ENCODE data around the gene ERVH48-1.
"Not testable (repeated sequence)": the region's sequence is repeated elsewhere in the genome, so short reads cannot be mapped to it uniquely, and the experiment has no call there.

The ERVH48-1 gene

DNA sequence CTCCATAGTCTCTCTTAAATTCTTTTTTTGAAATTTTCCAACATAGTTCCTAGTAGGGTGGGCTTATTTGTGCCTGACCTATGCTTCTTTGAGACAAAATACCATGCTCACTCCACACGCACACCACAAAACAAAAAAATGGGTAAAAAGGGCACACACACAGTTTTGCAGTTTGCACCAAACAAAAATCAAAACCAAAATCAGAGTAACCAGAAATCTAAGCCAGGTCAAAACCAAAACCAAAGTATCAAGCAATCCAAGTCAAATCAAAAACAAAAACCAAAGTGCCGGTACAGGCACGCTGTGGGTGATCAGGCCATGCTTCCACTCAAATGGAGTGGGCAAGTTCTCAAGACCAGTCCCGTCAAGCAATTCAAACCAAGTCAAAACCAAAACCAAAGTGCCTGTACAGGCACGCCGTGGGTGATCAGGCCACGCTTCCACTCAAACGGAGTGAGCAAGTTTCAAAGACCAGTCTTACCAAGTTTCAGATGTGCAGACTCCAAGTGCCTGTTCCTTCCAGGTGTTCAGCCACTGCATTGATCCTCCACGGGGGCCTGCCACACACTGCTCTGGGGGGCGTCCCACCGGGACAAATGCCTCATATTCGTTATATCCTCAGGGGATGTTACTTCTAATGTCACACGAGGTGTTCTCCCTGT is 23.8 kb upstream of the ERVH48-1 start:
- H3K36me3 ChIP-seq (ENCODE audit: insufficient read depth, low read length); H3K9me3 ChIP-seq (ENCODE audit: insufficient read depth, low read length, severe bottlenecking); H3K27ac ChIP-seq (ENCODE audit: low read length); H3K4me1 ChIP-seq (ENCODE audit: insufficient read depth, low read length); H3K79me2 ChIP-seq (ENCODE audit: insufficient read depth, low read length); H4K20me1 ChIP-seq (ENCODE audit: insufficient read depth, low read length); H2AFZ ChIP-seq (ENCODE audit: low read depth, low read length); ATAC-seq (ENCODE audit: insufficient read depth, low read depth); H3K9ac ChIP-seq (ENCODE audit: low read depth, low read length); H3K4me3 ChIP-seq (ENCODE audit: low read depth in 1 of 2, low read length in 2 of 2); DNase-seq; H3K4me2 ChIP-seq (ENCODE audit: insufficient read depth, low read length); H3K27me3 ChIP-seq (ENCODE audit: insufficient read depth, low read length, poor library complexity): not testable (repeated sequence)

DNA sequence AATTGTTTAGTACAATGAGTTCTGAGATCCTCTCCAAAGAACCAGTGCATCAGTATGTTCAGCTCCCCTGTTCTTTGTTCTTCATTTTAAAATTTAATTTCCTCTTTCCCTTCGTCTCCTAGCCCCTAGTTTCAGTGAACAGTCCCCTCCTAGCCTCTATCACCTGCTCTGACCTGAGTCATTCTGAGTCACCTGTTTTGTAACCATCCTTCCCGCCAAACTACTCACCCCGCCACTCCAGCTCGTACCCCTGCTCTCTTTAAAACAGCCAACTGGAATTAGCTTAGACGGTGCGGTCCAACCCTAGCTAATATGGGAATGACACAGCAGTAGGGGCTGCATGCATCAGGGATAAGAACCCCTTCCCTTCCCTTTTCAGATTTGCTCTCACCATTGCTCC is 16.8 kb upstream of the ERVH48-1 start:
- TF ChIP-seq, protein P1, sequence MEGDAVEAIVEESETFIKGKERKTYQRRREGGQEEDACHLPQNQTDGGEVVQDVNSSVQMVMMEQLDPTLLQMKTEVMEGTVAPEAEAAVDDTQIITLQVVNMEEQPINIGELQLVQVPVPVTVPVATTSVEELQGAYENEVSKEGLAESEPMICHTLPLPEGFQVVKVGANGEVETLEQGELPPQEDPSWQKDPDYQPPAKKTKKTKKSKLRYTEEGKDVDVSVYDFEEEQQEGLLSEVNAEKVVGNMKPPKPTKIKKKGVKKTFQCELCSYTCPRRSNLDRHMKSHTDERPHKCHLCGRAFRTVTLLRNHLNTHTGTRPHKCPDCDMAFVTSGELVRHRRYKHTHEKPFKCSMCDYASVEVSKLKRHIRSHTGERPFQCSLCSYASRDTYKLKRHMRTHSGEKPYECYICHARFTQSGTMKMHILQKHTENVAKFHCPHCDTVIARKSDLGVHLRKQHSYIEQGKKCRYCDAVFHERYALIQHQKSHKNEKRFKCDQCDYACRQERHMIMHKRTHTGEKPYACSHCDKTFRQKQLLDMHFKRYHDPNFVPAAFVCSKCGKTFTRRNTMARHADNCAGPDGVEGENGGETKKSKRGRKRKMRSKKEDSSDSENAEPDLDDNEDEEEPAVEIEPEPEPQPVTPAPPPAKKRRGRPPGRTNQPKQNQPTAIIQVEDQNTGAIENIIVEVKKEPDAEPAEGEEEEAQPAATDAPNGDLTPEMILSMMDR (IDR thresholded peaks at IDR 0.05; ENCODE audit: borderline replicate concordance, extremely low read depth, low read length, poor library complexity, severe bottlenecking) = no peak
- TF ChIP-seq EZH2 (IDR thresholded peaks at IDR 0.05; ENCODE audit: borderline replicate concordance, low read depth, low read length, severe bottlenecking) = no peak
- Histone ChIP-seq H3K9me3 (ENCODE audit: insufficient read depth, low read length, severe bottlenecking) (no peaks in the 10 kb centered on the region), H2AFZ (ENCODE audit: low read depth, low read length) (no peak overlapping the region), H3K4me1 (ENCODE audit: insufficient read depth, low read length) (no peaks in the 10 kb centered on the region), H3K27me3 (ENCODE audit: insufficient read depth, low read length, poor library complexity) (no peaks in the 10 kb centered on the region), H3K36me3 (ENCODE audit: insufficient read depth, low read length) (no peaks in the 10 kb centered on the region), H3K4me3 (ENCODE audit: low read depth in 1 of 2, low read length in 2 of 2) (no peak overlapping the region), H3K27ac (ENCODE audit: low read length) (no peak overlapping the region), H3K79me2 (ENCODE audit: insufficient read depth, low read length) (no peaks in the 10 kb centered on the region), H3K4me2 (ENCODE audit: insufficient read depth, low read length) (no peak overlapping the region), H4K20me1 (ENCODE audit: insufficient read depth, low read length) (no peaks in the 10 kb centered on the region), H3K9ac (ENCODE audit: low read depth, low read length) (no peak overlapping the region)
- DNase-seq (no peak), ATAC-seq (ENCODE audit: insufficient read depth, low read depth) (no peak)

DNA sequence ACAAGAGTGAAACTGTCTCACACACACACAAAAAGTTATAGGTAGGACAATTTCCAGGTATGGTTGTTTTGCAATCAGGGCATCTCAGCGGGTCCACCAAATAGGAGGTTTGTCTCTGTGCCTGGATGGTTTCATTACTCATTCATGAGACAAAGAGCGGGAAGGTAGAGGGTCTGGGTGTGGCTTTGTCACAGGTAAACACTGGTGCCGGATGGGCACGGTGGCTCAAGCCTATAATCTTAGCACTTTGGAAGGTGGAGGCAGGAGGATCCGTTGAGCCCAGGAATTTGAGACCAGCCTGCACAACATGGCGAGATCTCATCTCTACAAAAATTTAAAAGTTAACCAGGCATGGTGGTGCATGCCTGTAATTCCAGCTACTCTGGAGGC is 16.3 kb upstream of the ERVH48-1 start:
- H3K9ac ChIP-seq (ENCODE audit: low read depth, low read length) = no peak overlapping the region
- no peaks in the 10 kb centered on the region for H3K36me3 ChIP-seq (ENCODE audit: insufficient read depth, low read length)
- no peak overlapping the region for H3K4me3 ChIP-seq (ENCODE audit: low read depth in 1 of 2, low read length in 2 of 2)

DNA sequence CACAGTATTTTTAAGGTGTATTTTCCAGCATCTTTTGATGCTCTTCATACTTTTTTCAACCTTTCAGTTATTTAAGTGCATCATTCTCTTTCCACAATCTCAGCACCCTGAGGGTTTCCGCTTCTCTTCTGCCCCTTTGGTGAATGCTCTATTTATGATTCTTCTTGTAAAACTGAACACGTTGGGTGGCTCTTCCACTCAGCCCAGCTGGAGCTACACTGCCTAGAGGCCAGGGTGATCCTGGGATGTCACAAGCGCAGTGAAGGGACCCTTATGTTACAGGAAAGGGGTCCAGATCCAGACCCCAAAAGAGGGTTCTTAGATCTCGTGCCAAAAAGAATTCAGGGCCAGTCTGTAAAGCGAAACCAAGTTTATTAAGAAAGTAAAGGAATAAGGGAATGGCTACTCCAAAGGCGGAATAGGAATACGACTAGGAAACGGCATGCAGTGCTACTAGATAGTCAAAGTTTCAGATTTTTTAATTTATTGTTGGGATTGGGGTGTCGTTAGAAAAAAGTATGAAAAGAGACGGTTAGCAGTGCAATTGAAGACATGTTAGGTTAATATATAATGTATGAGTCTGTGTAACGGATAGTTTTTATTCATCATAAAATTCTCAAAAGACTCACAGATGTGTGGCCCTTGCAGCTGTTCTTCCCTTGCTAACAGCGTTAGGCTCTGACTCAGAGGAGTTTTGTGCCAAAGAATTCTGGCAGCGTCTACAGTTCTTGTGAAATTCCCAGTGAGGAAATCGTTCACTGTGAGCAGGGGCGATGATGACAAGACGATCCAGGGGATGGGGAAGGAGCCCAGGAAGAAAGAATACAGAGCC is 14.4 kb upstream of the ERVH48-1 start:
- no peak for ATAC-seq (ENCODE audit: insufficient read depth, low read depth)
- H2AFZ ChIP-seq (ENCODE audit: low read depth, low read length) = no peak overlapping the region

More for the DNA sequence above, 16.3 kb upstream of the ERVH48-1 start:
- ATAC-seq (ENCODE audit: insufficient read depth, low read depth) (no peak), DNase-seq (no peak)
- no peaks in the 10 kb centered on the region for H3K9me3 ChIP-seq (ENCODE audit: insufficient read depth, low read length, severe bottlenecking)
- H3K27ac ChIP-seq (ENCODE audit: low read length) = no peak overlapping the region
- H2AFZ ChIP-seq (ENCODE audit: low read depth, low read length) = no peak overlapping the region
- no peak overlapping the region for H3K4me2 ChIP-seq (ENCODE audit: insufficient read depth, low read length)
- no peaks in the 10 kb centered on the region for H4K20me1 ChIP-seq (ENCODE audit: insufficient read depth, low read length)
- H3K79me2 ChIP-seq (ENCODE audit: insufficient read depth, low read length) = no peaks in the 10 kb centered on the region
- TF ChIP-seq, protein P1 (IDR thresholded peaks at IDR 0.05; ENCODE audit: borderline replicate concordance, extremely low read depth, low read length, poor library complexity, severe bottlenecking) = no peak
- TF ChIP-seq EZH2 (IDR thresholded peaks at IDR 0.05; ENCODE audit: borderline replicate concordance, low read depth, low read length, severe bottlenecking) = no peak
- no peaks in the 10 kb centered on the region for H3K4me1 ChIP-seq (ENCODE audit: insufficient read depth, low read length)
- H3K27me3 ChIP-seq (ENCODE audit: insufficient read depth, low read length, poor library complexity) = no peaks in the 10 kb centered on the region

DNA sequence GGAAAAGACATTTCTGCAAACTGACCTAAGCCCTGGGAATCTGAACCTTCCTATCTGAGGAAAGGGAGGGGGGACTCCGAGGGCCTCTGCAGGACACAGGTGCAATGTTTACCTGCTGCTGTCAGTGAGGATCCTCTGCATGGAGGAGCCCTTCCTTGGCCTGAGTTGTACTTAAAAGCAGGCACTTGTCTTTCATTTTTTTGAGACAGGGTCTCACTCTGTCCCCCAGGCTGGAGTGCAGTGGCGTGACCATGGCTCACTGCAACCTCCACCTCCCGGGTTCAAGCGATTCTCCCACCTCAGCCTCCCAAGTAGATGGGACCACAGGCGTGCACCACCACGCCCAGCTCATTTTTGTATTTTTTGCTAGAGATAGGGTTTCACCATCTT is 13.2 kb upstream of the ERVH48-1 start:
- not testable (repeated sequence) for H2AFZ ChIP-seq (ENCODE audit: low read depth, low read length); H4K20me1 ChIP-seq (ENCODE audit: insufficient read depth, low read length); DNase-seq; H3K27me3 ChIP-seq (ENCODE audit: insufficient read depth, low read length, poor library complexity); H3K27ac ChIP-seq (ENCODE audit: low read length); H3K9me3 ChIP-seq (ENCODE audit: insufficient read depth, low read length, severe bottlenecking); H3K4me2 ChIP-seq (ENCODE audit: insufficient read depth, low read length); H3K79me2 ChIP-seq (ENCODE audit: insufficient read depth, low read length); H3K9ac ChIP-seq (ENCODE audit: low read depth, low read length); ATAC-seq (ENCODE audit: insufficient read depth, low read depth); H3K4me3 ChIP-seq (ENCODE audit: low read depth in 1 of 2, low read length in 2 of 2); H3K36me3 ChIP-seq (ENCODE audit: insufficient read depth, low read length); H3K4me1 ChIP-seq (ENCODE audit: insufficient read depth, low read length)

More for the DNA sequence above, 14.4 kb upstream of the ERVH48-1 start:
- DNase-seq = no peak
- no peaks in the 10 kb centered on the region for H3K9me3 ChIP-seq (ENCODE audit: insufficient read depth, low read length, severe bottlenecking)
- no peaks in the 10 kb centered on the region for H3K4me1 ChIP-seq (ENCODE audit: insufficient read depth, low read length)
- no peak overlapping the region for H3K4me2 ChIP-seq (ENCODE audit: insufficient read depth, low read length)
- no peaks in the 10 kb centered on the region for H4K20me1 ChIP-seq (ENCODE audit: insufficient read depth, low read length)
- no peak overlapping the region for H3K27ac ChIP-seq (ENCODE audit: low read length)
- no peaks in the 10 kb centered on the region for H3K27me3 ChIP-seq (ENCODE audit: insufficient read depth, low read length, poor library complexity)
- no peaks in the 10 kb centered on the region for H3K79me2 ChIP-seq (ENCODE audit: insufficient read depth, low read length)
- H3K36me3 ChIP-seq (ENCODE audit: insufficient read depth, low read length) = no peaks in the 10 kb centered on the region
- H3K9ac ChIP-seq (ENCODE audit: low read depth, low read length) = no peak overlapping the region
- H3K4me3 ChIP-seq (ENCODE audit: low read depth in 1 of 2, low read length in 2 of 2) = no peak overlapping the region
- TF ChIP-seq, protein P1 (IDR thresholded peaks at IDR 0.05; ENCODE audit: borderline replicate concordance, extremely low read depth, low read length, poor library complexity, severe bottlenecking) = no peak

Measured in DND-41 (cell line).